HG03139 (cell line): Measurements from ENCODE around the gene RGS7.
"Not testable (repeated sequence)": the region's sequence is repeated elsewhere in the genome, so short reads cannot be mapped to it uniquely, and the experiment has no call there.

ENCODE experiments used
- ATAC-seq: cut with Tn5 transposase; IDR thresholded peaks from one replicate; pipeline ENCODE4 v1.9.1; 2021; ENCODE audit not compliant: unreplicated experiment

RGS7 gene

GRCh38 chr1:241215203-241215602 lies 141.8 kb downstream of the RGS7 start:
- ATAC-seq: no peak

DNA sequence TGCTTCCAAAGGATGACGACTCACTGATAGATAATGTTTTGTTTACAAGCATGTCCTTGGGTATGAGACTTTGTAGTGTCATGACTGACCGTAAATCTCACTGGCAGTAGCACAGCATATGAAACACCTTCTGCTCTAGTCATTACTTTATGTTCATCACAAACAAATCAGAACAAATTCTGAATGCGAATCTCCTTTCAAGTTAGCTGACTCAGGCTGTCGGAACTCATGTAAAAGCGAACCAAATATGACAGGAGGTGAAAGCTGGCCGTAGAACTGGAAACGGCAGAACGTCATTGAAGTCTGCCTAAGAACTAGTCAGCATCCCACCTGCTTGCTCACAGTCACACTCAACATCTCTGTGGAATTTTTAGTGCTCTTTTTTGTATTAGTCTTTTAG lies 143.9 kb downstream of the RGS7 start:
- ATAC-seq: no peak

DNA sequence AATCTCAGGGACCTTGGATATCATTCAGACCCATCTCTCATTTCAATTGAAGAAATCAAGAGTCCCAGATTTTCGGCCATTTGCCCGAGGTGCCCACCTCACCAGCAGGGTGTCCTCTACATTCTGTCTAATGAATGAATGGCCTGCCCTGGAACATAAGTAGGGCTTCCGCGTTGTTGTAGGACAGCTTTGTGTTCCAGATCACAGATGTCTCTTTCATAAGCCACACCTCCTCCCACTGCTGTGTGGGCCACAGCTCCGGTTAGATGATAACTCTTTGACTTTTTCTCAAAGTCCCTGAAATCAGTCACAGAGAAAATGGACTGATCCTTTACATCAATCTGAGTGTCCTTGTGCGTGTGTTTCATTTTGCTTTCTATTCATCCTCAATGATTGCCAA lies 144.4 kb downstream of the RGS7 start:
- no peak for ATAC-seq

DNA sequence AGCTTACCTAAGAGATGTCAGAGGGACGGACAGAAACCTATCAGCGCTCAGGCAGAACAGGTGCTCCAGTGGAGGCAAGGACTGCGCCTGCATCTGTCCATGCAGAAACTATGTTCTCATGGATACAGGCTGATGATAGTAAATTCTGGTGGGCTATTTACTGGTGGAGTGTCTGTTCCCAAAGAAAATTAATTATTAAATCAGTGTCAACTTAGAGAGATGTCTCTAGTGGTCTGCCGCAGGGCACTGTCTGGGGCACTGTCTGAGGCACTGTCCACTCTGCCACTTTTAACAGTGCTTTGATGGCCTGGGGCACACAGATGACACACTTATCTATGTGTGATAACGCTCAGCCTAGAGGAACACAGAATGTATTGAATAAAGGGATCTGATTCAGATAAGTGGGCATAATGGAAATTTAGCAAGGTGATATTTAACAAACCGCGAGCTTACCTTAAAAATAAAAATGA lies 148.1 kb downstream of the RGS7 start:
- ATAC-seq: no peak

DNA sequence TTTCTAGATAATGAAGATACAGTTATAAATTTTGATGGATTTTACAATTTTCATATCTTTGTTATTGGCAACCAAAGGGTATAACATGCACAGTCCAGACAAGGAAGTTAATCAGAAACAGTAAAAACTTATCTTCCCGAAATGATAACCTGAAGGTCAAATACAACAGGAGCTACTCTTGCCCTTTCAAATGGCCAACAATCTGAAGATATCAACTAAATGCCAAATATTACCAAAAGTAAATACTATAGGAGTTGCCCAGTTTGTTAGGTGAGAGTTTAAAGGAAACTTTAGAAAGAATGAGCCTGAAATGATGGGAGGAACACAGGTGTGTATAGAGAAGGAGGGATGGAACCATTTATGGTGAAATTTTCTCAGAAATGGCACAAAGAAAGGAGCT lies 153.2 kb downstream of the RGS7 start:
- ATAC-seq: no peak

DNA sequence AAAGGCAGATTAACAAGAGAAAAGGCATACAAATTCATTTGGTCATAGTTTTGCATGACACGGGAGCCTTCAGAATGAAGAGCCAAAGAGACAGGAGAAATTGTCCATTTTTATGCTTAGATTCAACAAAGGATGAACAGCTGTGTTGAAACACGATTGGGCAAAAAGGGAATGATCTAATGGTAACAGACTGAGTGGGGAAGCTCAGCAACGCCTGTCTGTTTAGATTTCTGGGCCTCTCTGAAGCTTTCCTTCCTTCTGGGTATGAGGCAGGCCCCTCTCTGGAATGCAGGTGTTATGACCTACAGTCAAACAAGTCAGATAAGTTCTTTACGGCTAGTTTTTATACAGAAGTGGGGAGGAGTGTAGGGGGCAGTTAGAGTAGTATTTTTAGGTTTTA lies 154.6 kb downstream of the RGS7 start:
- no peak for ATAC-seq

DNA sequence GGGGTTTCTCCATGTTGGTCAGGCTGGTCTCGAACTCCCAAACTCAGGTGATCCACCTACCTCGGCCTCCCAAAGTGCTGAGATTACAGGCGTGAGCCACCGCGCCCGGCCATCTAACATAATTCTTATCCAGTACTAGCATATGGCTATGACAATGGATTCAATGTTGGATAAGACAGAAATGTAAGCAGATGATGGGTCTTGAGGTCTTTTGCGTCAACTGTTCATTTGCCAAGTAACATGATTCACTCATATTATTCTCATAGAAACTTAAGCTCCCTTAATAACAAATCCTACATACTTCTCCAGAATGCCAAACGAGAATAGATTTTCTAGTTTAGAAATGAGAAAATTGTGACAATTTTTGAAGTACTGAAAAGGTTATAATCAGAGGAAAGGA lies 170.3 kb downstream of the RGS7 start:
- ATAC-seq: no peak

DNA sequence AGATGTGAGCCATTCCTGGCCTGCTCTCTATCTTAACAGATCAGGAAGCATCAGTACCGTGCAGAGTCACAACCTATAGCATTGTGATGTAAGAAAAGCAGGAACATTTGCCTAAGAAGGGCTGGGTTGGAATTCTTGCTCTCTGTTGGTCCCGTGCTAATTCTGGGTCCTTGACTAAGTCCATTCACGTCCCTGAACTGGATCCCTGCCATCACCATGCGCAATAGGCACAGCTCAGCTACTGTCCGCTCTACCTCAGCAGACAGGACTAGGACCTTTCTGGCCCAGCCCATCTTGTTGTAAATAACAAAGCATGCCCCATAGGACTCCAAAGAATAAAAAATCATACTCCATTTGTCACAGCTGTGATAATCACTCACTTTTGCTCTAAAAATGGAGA lies 175.0 kb downstream of the RGS7 start:
- ATAC-seq: no peak

GRCh38 chr1:241181471-241181870 lies 175.5 kb downstream of the RGS7 start:
- ATAC-seq: no peak

DNA sequence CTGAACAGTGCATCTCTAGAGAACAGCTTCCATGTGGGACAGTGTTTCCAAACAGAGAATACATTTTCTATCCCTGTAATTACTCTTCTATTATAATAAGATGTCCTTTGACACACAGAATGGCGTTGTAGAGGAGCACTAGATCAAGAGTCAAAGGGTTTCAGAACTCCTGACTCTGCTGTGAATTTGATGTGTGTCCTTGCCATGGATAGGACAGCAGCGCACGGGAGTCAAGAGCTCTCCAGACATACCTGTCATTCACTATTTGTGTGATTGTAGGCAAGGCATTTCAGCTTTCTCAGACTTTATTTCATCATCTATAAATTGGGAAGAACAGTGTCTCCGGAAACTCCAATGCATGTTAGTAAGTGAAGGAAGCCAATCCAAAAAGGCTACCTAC lies 176.4 kb downstream of the RGS7 start:
- ATAC-seq: no peak

- no peak for ATAC-seq
These were observed 179.3 kb downstream of the RGS7 start for GRCh38 chr1:241177660-241178059.

DNA sequence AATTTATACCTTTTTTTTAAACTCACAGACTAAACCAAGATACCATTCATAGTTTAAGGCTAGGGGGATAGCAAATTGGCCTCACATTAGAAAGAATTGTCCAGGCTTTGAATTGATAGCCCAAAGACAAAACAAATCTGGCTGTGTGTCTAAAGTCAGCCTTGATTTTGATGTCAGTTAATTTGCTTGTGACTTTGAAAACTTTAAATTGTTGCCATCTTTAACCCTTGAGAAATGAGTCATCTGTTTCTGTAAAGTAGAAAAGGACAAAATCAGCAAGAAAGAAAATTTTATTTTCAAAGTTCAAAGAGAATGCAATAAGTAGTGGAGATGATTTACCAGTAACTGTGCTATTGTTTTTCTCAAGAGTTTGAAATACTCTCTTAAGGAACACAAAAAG lies 184.5 kb downstream of the RGS7 start:
- no peak for ATAC-seq

GRCh38 chr1:241171991-241172390 lies 185.0 kb downstream of the RGS7 start:
- ATAC-seq: no peak

- ATAC-seq: no peak
These were observed 189.8 kb downstream of the RGS7 start for GRCh38 chr1:241167121-241167630.

DNA sequence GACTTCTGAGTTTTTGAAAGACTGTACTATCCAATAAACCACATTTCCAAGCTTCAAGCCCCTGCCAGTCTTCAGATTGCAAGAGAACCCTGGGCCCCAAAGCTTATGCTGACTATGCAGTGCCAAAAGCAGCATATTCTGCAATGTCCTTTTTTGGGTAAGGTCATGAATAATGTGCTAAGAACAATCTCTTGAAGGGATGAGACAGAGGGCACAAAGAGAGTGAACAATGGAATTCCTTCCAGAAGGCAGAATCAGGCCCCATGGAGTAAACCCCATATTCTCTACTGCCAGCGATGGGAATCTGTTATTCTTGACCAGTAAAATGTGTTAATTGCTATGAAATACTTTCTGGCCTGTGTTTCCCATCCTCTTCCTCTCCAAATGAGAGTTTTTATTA lies 190.4 kb downstream of the RGS7 start:
- no peak for ATAC-seq

DNA sequence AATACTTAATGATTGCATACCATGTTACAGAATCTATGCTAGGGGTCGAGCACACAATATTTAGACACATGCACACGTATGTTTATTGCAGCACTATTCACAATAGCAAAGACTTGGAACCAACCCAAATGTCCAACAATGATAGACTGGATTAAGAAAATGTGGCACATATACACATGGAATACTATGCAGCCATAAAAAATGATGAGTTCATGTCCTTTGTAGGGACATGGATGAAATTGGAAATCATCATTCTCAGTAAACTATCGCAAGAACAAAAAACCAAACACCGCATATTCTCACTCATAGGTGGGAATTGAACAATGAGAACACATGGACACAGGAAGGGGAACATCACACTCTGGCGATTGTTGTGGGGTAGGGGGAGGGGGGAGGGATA lies 191.7 kb downstream of the RGS7 start:
- ATAC-seq: not testable (repeated sequence)

DNA sequence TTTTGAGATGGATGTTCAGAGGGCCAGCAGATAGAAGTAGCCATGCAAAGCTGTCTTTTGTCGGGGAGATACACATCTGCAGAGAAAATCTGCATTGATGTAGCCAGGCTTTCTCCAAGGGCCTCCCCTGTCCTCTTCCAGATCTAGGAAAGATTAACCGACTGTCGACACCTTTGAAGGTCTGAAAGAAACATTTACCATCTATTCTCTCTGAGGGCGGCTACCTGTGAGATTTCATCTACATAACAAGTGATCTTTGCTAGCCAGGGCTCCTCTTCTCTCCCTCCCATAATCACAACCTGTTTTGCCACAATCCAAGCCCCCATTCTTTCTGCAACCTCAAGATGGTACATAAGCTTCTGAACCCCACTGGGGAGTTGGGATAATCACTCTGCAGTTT lies 193.6 kb downstream of the RGS7 start:
- ATAC-seq: no peak

GRCh38 chr1:241161188-241161689 lies 195.8 kb downstream of the RGS7 start:
- ATAC-seq: no peak

- no peak for ATAC-seq
These were observed 199.6 kb downstream of the RGS7 start for GRCh38 chr1:241157435-241157834.

GRCh38 chr1:241156231-241156965 lies 200.6 kb downstream of the RGS7 start:
- ATAC-seq: no peak

GRCh38 chr1:241145881-241146280 lies 211.1 kb downstream of the RGS7 start:
- no peak for ATAC-seq

- ATAC-seq: no peak
These were observed 213.1 kb downstream of the RGS7 start for GRCh38 chr1:241143765-241144442.
